Type B pancreatic cell (in vitro differentiated cells): ENCODE results near the gene DNAJB13. TPM values are rescaled to one million over a fixed set of nuclear protein-coding genes. Genes with fewer than 3 reads are reported as not detected.

ENCODE experiments used
- DNase-seq: peaks from one replicate; pipeline ENCODE4 v3.0.0; 2021; ENCODE audit warnings: mixed read lengths; ENCODE audit not compliant: unreplicated experiment; ENCODE audit errors: extremely low spot score
- H3K27ac Mint-ChIP-seq: 2 replicates; pipeline ENCODE4 v1.8.0; 2021; ENCODE audit warnings: mild to moderate bottlenecking, mixed read lengths
- H3K27me3 Mint-ChIP-seq: 2 replicates; pipeline ENCODE4 v1.8.0; 2021; ENCODE audit warnings: mixed read lengths
- H3K36me3 Mint-ChIP-seq: 2 replicates; pipeline ENCODE4 v1.8.0; 2021; ENCODE audit warnings: mixed read lengths
- H3K4me1 Mint-ChIP-seq: one replicate; pipeline ENCODE4 v1.8.0; 2021; ENCODE audit warnings: mixed read lengths; ENCODE audit not compliant: unreplicated experiment
- H3K4me3 Mint-ChIP-seq: 2 replicates; pipeline ENCODE4 v1.8.0; 2021; ENCODE audit warnings: mild to moderate bottlenecking, mixed read lengths
- H3K9me3 Mint-ChIP-seq: 2 replicates; pipeline ENCODE4 v1.8.0; 2021; ENCODE audit warnings: mixed read lengths
- long read RNA-seq: library from polyadenylated mRNA; unstranded; transcript quantifications from one replicate; pipeline ENCODE4 v2.0.0, GENCODE V29; 2020
- total RNA-seq: library from RNA; stranded (reverse); gene quantifications from 2 replicates; pipeline ENCODE4 v1.2.1, GENCODE V29; 2021; ENCODE audit warnings: low replicate concordance
- TF ChIP-seq, protein P1 (sequence below): fragments of 200-600 bp; sonication (generic); conservative IDR thresholded peaks from 2 replicates; pipeline ENCODE4 v1.5.0; 2021; ENCODE audit warnings: antibody characterized with exemption, mild to moderate bottlenecking

DNAJB13 gene, protein sequence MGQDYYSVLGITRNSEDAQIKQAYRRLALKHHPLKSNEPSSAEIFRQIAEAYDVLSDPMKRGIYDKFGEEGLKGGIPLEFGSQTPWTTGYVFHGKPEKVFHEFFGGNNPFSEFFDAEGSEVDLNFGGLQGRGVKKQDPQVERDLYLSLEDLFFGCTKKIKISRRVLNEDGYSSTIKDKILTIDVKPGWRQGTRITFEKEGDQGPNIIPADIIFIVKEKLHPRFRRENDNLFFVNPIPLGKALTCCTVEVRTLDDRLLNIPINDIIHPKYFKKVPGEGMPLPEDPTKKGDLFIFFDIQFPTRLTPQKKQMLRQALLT
- 2.8 TPM in 1 of 2 replicates, not detected in the other for total RNA-seq
- long read RNA-seq = 0 reads

GRCh38 chr11:73950869-73951710, at the start of gene DNAJB13:
Gene DNAJB13 (plus strand): TSS chr11:73951026. CDS start chr11:73951070, 44 bp downstream.
- Mint-ChIP-seq H3K4me3 (no peak within 1 kb of the TSS), H3K9me3 (peaks cover 6% of the 10 kb centered on the region), H3K36me3 (no peaks in the 10 kb centered on the region), H3K27ac (no peak within 1 kb of the TSS), H3K4me1 (no peaks in the 10 kb centered on the region), H3K27me3 (no peaks in the 10 kb centered on the region)
- no peak for DNase-seq
- TF ChIP-seq, protein P1, sequence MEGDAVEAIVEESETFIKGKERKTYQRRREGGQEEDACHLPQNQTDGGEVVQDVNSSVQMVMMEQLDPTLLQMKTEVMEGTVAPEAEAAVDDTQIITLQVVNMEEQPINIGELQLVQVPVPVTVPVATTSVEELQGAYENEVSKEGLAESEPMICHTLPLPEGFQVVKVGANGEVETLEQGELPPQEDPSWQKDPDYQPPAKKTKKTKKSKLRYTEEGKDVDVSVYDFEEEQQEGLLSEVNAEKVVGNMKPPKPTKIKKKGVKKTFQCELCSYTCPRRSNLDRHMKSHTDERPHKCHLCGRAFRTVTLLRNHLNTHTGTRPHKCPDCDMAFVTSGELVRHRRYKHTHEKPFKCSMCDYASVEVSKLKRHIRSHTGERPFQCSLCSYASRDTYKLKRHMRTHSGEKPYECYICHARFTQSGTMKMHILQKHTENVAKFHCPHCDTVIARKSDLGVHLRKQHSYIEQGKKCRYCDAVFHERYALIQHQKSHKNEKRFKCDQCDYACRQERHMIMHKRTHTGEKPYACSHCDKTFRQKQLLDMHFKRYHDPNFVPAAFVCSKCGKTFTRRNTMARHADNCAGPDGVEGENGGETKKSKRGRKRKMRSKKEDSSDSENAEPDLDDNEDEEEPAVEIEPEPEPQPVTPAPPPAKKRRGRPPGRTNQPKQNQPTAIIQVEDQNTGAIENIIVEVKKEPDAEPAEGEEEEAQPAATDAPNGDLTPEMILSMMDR = no peak

- no peak overlapping the region for H3K4me3 Mint-ChIP-seq
- H3K36me3 Mint-ChIP-seq = peaks cover 22% of the 10 kb centered on the region
- H3K9me3 Mint-ChIP-seq = no peaks in the 10 kb centered on the region
- DNase-seq = no peak
- H3K27me3 Mint-ChIP-seq = no peaks in the 10 kb centered on the region
- TF ChIP-seq, protein P1 = no peak
- no peaks in the 10 kb centered on the region for H3K4me1 Mint-ChIP-seq
- no peak overlapping the region for H3K27ac Mint-ChIP-seq
Observed at GRCh38 chr11:73902303-73902702, 48.5 kb upstream of the DNAJB13 start.

DNA sequence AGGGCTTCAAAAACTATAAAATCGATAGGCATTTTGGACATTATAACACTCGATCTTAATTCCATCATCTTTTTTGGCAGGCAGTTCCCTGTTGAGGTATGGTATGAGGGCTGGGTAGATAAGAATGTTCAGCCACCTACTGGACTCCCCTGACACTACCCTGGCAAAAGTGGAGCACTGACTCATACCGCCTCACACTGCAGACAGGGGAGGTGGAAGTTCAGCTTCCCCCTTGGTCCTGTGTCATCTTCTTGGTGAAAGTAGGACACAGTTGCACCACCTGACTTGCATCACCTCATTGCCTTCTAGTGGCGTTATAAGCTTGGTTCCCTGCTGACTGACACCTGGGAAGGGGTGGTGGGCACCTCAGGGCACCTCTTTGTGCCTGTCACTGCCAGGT, 43.6 kb upstream of the DNAJB13 start:
- Mint-ChIP-seq H3K4me1 (no peaks in the 10 kb centered on the region), H3K9me3 (no peaks in the 10 kb centered on the region), H3K4me3 (no peak overlapping the region), H3K36me3 (peaks cover 20% of the 10 kb centered on the region), H3K27ac (no peak overlapping the region), H3K27me3 (no peaks in the 10 kb centered on the region)
- no peak for DNase-seq
- TF ChIP-seq, protein P1 = no peak

- TF ChIP-seq, protein P1 = no peak
- Mint-ChIP-seq H3K27me3 (no peaks in the 10 kb centered on the region), H3K4me1 (no peaks in the 10 kb centered on the region), H3K9me3 (no peaks in the 10 kb centered on the region), H3K4me3 (no peak overlapping the region), H3K36me3 (peaks cover 25% of the 10 kb centered on the region), H3K27ac (no peak overlapping the region)
- DNase-seq = no peak
Observed at GRCh38 chr11:73912026-73912425, 38.8 kb upstream of the DNAJB13 start.

DNA sequence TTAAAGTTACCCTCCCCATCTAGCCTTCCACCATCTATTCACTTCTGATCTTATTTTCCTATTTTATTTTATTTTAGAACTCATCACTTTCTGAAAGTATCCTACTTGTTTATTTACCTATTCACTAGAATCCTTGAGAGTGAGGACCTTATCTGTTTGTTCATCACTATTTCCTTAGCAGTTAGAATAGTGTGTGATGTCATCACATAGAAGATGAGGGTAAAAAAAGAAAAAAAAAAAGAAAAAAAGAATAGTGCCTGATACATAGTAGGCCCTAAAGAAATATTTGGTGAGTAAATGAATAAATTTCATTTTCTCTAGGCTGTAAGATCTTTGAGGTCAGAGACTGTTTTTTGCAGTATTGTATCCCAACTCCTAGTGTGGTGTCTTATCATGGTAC, 37.4 kb upstream of the DNAJB13 start:
- TF ChIP-seq, protein P1 = no peak
- Mint-ChIP-seq H3K36me3 (peaks cover 25% of the 10 kb centered on the region), H3K9me3 (no peaks in the 10 kb centered on the region), H3K4me1 (no peaks in the 10 kb centered on the region), H3K27me3 (no peaks in the 10 kb centered on the region), H3K4me3 (no peak overlapping the region), H3K27ac (no peak overlapping the region)
- DNase-seq = no peak
